ENCODE data around the gene KIF20A.

KIF20A gene

GRCh38 chr5:138163721-138164120 is 15.2 kb upstream of the KIF20A start:
- DNase-seq (ENCODE audit: low read depth) = no peak
- H3K4me3 ChIP-seq (ENCODE audit: low read depth, low read length) = no peak overlapping the region
- TF ChIP-seq CTCF (IDR thresholded peaks at IDR 0.05; ENCODE audit: low read depth, low read length, missing control alignments) = no peak

GRCh38 chr5:138169124-138169523 is 9.8 kb upstream of the KIF20A start:
- H3K4me3 ChIP-seq (ENCODE audit: low read depth, low read length) = no peak overlapping the region
- no peak for TF ChIP-seq CTCF (IDR thresholded peaks at IDR 0.05; ENCODE audit: low read depth, low read length, missing control alignments)
- no peak for DNase-seq (ENCODE audit: low read depth)

GRCh38 chr5:138170299-138170698 is 8.6 kb upstream of the KIF20A start:
- TF ChIP-seq CTCF (IDR thresholded peaks at IDR 0.05; ENCODE audit: low read depth, low read length, missing control alignments) = no peak
- no peak for DNase-seq (ENCODE audit: low read depth)

GRCh38 chr5:138177941-138178515 is 884 bp upstream of the KIF20A start:
- no peak for DNase-seq (ENCODE audit: low read depth)
- H3K4me3 ChIP-seq (ENCODE audit: low read depth, low read length) = peak overlapping the region; percentile 99
- no peak for TF ChIP-seq CTCF (IDR thresholded peaks at IDR 0.05; ENCODE audit: low read depth, low read length, missing control alignments)

More at GRCh38 chr5:138170299-138170698, 8.6 kb upstream of the KIF20A start:
- H3K4me3 ChIP-seq (ENCODE audit: low read depth, low read length) = no peak overlapping the region

- TF ChIP-seq CTCF (IDR thresholded peaks at IDR 0.05; ENCODE audit: low read depth, low read length, missing control alignments) = no peak
- peak overlapping the region; percentile 99 for H3K4me3 ChIP-seq (ENCODE audit: low read depth, low read length)
- DNase-seq (ENCODE audit: low read depth) = no peak
Measured at GRCh38 chr5:138179277-138179857, 455 bp downstream of the KIF20A start.

DNA sequence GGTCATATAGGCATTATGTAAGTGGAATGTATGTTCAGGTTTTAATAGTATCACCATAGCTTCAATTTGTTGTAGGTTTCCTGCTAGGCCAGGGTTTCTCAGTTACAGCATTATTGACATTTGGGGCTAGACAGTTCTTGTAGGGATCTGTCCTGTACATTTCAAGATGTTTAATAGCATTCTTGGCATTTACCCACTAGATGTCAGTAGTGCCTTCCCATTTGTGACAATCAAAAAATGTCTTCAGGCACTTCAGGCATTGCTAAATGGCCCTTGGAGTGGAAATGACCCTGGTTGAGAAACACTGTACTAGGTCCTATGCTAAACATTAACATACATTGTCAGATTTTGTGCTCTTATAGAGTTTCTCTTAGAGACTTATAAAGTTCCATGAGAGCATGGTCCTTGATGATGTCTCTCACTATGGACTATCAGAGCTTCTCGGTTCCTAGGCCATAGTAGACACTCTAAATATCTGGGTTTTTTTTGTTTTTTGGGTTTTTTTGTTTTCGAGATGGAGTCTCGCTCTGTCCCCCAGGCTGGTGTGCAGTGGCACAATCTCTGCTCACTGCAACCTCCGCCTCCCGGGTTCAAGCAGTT is 1.4 kb downstream of the KIF20A start:
- H3K4me3 ChIP-seq (ENCODE audit: low read depth, low read length) = peak overlapping the region; percentile 99
- TF ChIP-seq CTCF (IDR thresholded peaks at IDR 0.05; ENCODE audit: low read depth, low read length, missing control alignments) = peak; percentile 67
- peak; percentile 46 for DNase-seq (ENCODE audit: low read depth)
